HepG2 (cell line): ENCODE data around the gene USP24. TPM values are rescaled to one million over a fixed set of nuclear protein-coding genes. Genes with fewer than 3 reads are reported as not detected.

Experiments
- AHR ChIP-seq: IDR thresholded peaks from 2 replicates; pipeline ENCODE4 v1.6.1; 2018; ENCODE audit warnings: missing genetic modification reagents, missing compliant biosample characterization
- AKAP8 ChIP-seq: sonication (generic); formaldehyde crosslinking; IDR thresholded peaks from 2 replicates; pipeline ENCODE4 v1.5.1; 2020; ENCODE audit warnings: mild to moderate bottlenecking, missing genetic modification reagents
- ARID5B ChIP-seq: IDR thresholded peaks from 2 replicates; pipeline ENCODE4 v1.4.0; 2020; ENCODE audit warnings: mild to moderate bottlenecking, missing genetic modification reagents
- ARNT2 ChIP-seq: sonication (generic); formaldehyde crosslinking; IDR thresholded peaks from 2 replicates; pipeline ENCODE4 v1.8.0; 2022; ENCODE audit warnings: mild to moderate bottlenecking, low read depth, missing genetic modification reagents, moderate library complexity
- DMAP1 ChIP-seq: IDR thresholded peaks from 2 replicates; pipeline ENCODE4 v1.6.1; 2016
- FOXJ3 ChIP-seq: sonication (generic); formaldehyde crosslinking; IDR thresholded peaks from 2 replicates; pipeline ENCODE4 v1.4.0; 2020; ENCODE audit warnings: missing genetic modification reagents, mild to moderate bottlenecking, borderline replicate concordance
- HIVEP1 ChIP-seq: sonication (generic); formaldehyde crosslinking; IDR thresholded peaks from 2 replicates; pipeline ENCODE4 v1.4.0; 2020; ENCODE audit warnings: mild to moderate bottlenecking, missing genetic modification reagents
- KLF15 ChIP-seq: sonication (generic); formaldehyde crosslinking; IDR thresholded peaks from 2 replicates; pipeline ENCODE4 v1.8.1; 2023; ENCODE audit warnings: borderline replicate concordance, mild to moderate bottlenecking, inconsistent platforms, missing genetic modification reagents, mixed read lengths
- POLR2A ChIP-seq, 2 experiments: IDR thresholded peaks; 2 replicates each; pipeline ENCODE4 v1.6.1; 2011; ENCODE audit warnings: low read depth in 2 of 2, low read length in 2 of 2, mild to moderate bottlenecking in 1 of 2, moderate library complexity in 1 of 2; ENCODE audit not compliant: insufficient read depth in 1 of 2
- SIX4 ChIP-seq: sonication (generic); formaldehyde crosslinking; IDR thresholded peaks from 2 replicates; pipeline ENCODE4 v1.4.0; 2020; ENCODE audit warnings: missing genetic modification reagents
- SNRNP70 ChIP-seq: fragments of 200-400 bp; formaldehyde crosslinking; IDR thresholded peaks from 2 replicates; pipeline ENCODE4 v1.6.1; 2017; ENCODE audit warnings: mild to moderate bottlenecking, low read depth, low read length, moderate library complexity
- SP5 ChIP-seq: IDR thresholded peaks from 2 replicates; pipeline ENCODE4 v1.6.1; 2016; ENCODE audit warnings: low read depth, borderline replicate concordance
- TOE1 ChIP-seq: sonication (generic); formaldehyde crosslinking; IDR thresholded peaks from 2 replicates; pipeline ENCODE4 v1.4.0; 2020; ENCODE audit warnings: mild to moderate bottlenecking, missing genetic modification reagents
- U2AF1 ChIP-seq: fragments of 200-400 bp; formaldehyde crosslinking; optimal IDR thresholded peaks from 2 replicates; pipeline ENCODE3; 2017; ENCODE audit warnings: mild to moderate bottlenecking, low read depth, low read length
- XRCC5 ChIP-seq: fragments of 200-400 bp; formaldehyde crosslinking; optimal IDR thresholded peaks from 2 replicates; pipeline ENCODE3; 2017; ENCODE audit warnings: mild to moderate bottlenecking, low read length
- ZBTB2 ChIP-seq: sonication (generic); formaldehyde crosslinking; IDR thresholded peaks from 2 replicates; pipeline ENCODE4 v1.8.0; 2022; ENCODE audit warnings: low read depth, missing genetic modification reagents
- ZBTB43 ChIP-seq: sonication (generic); formaldehyde crosslinking; conservative IDR thresholded peaks from 2 replicates; pipeline ENCODE4 v1.4.0; 2020; ENCODE audit warnings: missing genetic modification reagents
- ZFAT ChIP-seq: sonication (generic); formaldehyde crosslinking; conservative IDR thresholded peaks from 2 replicates; pipeline ENCODE4 v1.8.1; 2023; ENCODE audit warnings: missing genetic modification reagents, inconsistent platforms
- ZNF3 ChIP-seq: IDR thresholded peaks from 2 replicates; pipeline ENCODE4 v1.7.0; 2017; ENCODE audit warnings: inconsistent platforms
- ZNF335 ChIP-seq: sonication (generic); formaldehyde crosslinking; IDR thresholded peaks from 2 replicates; pipeline ENCODE4 v1.4.0; 2020; ENCODE audit warnings: missing genetic modification reagents
- ZNF367 ChIP-seq: sonication (generic); formaldehyde crosslinking; IDR thresholded peaks from 2 replicates; pipeline ENCODE4 v1.4.0; 2020; ENCODE audit warnings: missing genetic modification reagents, borderline replicate concordance
- ZNF615 ChIP-seq: sonication (generic); formaldehyde crosslinking; IDR thresholded peaks from 2 replicates; pipeline ENCODE4 v1.5.0; 2020; ENCODE audit warnings: mild to moderate bottlenecking, missing genetic modification reagents, borderline replicate concordance
- ZNF619 ChIP-seq: sonication (generic); formaldehyde crosslinking; IDR thresholded peaks from 2 replicates; pipeline ENCODE4 v1.4.0; 2020; ENCODE audit warnings: mild to moderate bottlenecking, missing genetic modification reagents
- ZNF780A ChIP-seq: sonication (generic); formaldehyde crosslinking; IDR thresholded peaks from 2 replicates; pipeline ENCODE4 v1.8.0; 2022; ENCODE audit warnings: mild to moderate bottlenecking, missing genetic modification reagents, moderate library complexity
- ZSCAN21 ChIP-seq: sonication (generic); formaldehyde crosslinking; IDR thresholded peaks from 2 replicates; pipeline ENCODE4 v1.8.0; 2022; ENCODE audit warnings: mild to moderate bottlenecking, missing genetic modification reagents, moderate library complexity, borderline replicate concordance
- polyA plus RNA-seq, 8 experiments: library from polyadenylated mRNA; depleted of rRNA in 3 of 8; stranded (reverse) in 7 of 8; unstranded in 1 of 8; fragments of >200 nt; fragmentation: Illumina TruSeq in 4 of 8; extraction: Trizol in 4 of 8; gene quantifications; 2 replicates each; pipeline versions ENCODE4 v1.2.1 to v1.2.3, GENCODE V29; 2011 to 2016; ENCODE audit warnings: low read depth in 4 of 8, missing spikeins in 1 of 8, mixed read lengths in 1 of 8; ENCODE audit not compliant: insufficient read depth in 1 of 8
- total RNA-seq, 5 experiments: library from RNA; depleted of rRNA; stranded (reverse); fragments of >200 nt; fragmentation: Illumina TruSeq; extraction: Trizol; gene quantifications; 2 replicates each; pipeline ENCODE4 v1.2.3, GENCODE V29; 2016; ENCODE audit warnings: low read depth in 1 of 5

The USP24 gene
- total and polyA plus RNA-seq, 2 of the 13 experiments (the other 11 are each of a cell fraction or from before 2014, with no cell fraction given): 18.8 to 47.6 TPM

- TF ChIP-seq AKAP8 (CRISPR knock-in tag): no peak
- peak; percentile 10; the same call in 1 of the 2 replicates for TF ChIP-seq ZBTB43 (CRISPR knock-in tag)
- peak; percentile 65 for TF ChIP-seq ARNT2 (CRISPR knock-in tag)
- TF ChIP-seq ZSCAN21 (CRISPR knock-in tag): peak; percentile 65
- no peak for TF ChIP-seq ZFAT
- TF ChIP-seq U2AF1: no peak
- no peak for TF ChIP-seq ZNF3 (CRISPR knock-in tag)
- 0 out of 2 replicates have a peak, but pooled peaks have one; percentile 27 for TF ChIP-seq ZNF335 (CRISPR knock-in tag)
- TF ChIP-seq ZNF615: no peak
- TF ChIP-seq ARID5B: peak; percentile 74
- peak; percentile 73; the same call in 1 of the 2 replicates for TF ChIP-seq DMAP1 (CRISPR knock-in tag)
- TF ChIP-seq AHR: no peak
- 0 out of 2 replicates have a peak, but pooled peaks have one; percentile 24 for TF ChIP-seq ZNF619 (CRISPR knock-in tag)
- TF ChIP-seq FOXJ3 (CRISPR knock-in tag): no peak
- TF ChIP-seq SIX4 (CRISPR knock-in tag): no peak; the same call in 1 of the 2 replicates
- no peak for TF ChIP-seq ZNF780A (CRISPR knock-in tag)
- peak; percentile 33; the same call in 1 of the 2 replicates for TF ChIP-seq SP5 (CRISPR knock-in tag)
- no peak for TF ChIP-seq TOE1 (CRISPR knock-in tag)
- no peak for TF ChIP-seq ZNF367 (CRISPR knock-in tag)
- TF ChIP-seq ZBTB2 (CRISPR knock-in tag): peak; percentile 97
- TF ChIP-seq POLR2A (IDR thresholded peaks at IDR 0.05; ENCODE audit: insufficient read depth in 1 of 2, low read depth in 2 of 2, low read length in 2 of 2): peak; percentile 67 to 81
- TF ChIP-seq SNRNP70: no peak
- 0 out of 2 replicates have a peak, but pooled peaks have one; percentile 24 for TF ChIP-seq HIVEP1 (CRISPR knock-in tag)
- no peak for TF ChIP-seq KLF15 (CRISPR knock-in tag)
- TF ChIP-seq XRCC5: no peak
Measured at GRCh38 chr1:55215194-55216021, at the start of gene USP24 (continued).
